KMS-11 (cell line): ENCODE measurements around the gene MACROD2.
"Not testable (repeated sequence)": the region's sequence is repeated elsewhere in the genome, so short reads cannot be mapped to it uniquely, and the experiment has no call there.

Source experiments
- H2AFZ ChIP-seq: fragments of 200-600 bp; sonication (generic); 2 replicates; pipeline ENCODE4 v1.6.1; 2016; ENCODE audit warnings: antibody characterized with exemption, mixed run types, low read depth
- H3K27ac ChIP-seq: fragments of 200-600 bp; sonication (generic); 2 replicates; pipeline ENCODE4 v1.6.1; 2016; ENCODE audit warnings: mild to moderate bottlenecking, mixed run types
- H3K27me3 ChIP-seq: fragments of 200-600 bp; sonication (generic); 2 replicates; pipeline ENCODE4 v1.6.1; 2017; ENCODE audit warnings: mild to moderate bottlenecking, low read depth, mixed run types, moderate library complexity; ENCODE audit not compliant: insufficient read depth
- H3K36me3 ChIP-seq: fragments of 200-600 bp; sonication (generic); 2 replicates; pipeline ENCODE4 v1.6.1; 2017; ENCODE audit warnings: mild to moderate bottlenecking, mixed run types; ENCODE audit not compliant: insufficient read depth
- H3K4me1 ChIP-seq: fragments of 200-600 bp; sonication (generic); 2 replicates; pipeline ENCODE4 v1.6.1; 2016; ENCODE audit warnings: mild to moderate bottlenecking, low read depth, mixed run types; ENCODE audit not compliant: poor library complexity, severe bottlenecking
- H3K4me2 ChIP-seq: fragments of 200-600 bp; sonication (generic); 2 replicates; pipeline ENCODE4 v1.7.0; 2016; ENCODE audit warnings: mild to moderate bottlenecking, mixed run types
- H3K4me3 ChIP-seq: fragments of 200-600 bp; sonication (generic); IDR thresholded peaks from 2 replicates; pipeline ENCODE4 v1.6.1; 2017; ENCODE audit warnings: low read depth, low read length, mixed read lengths; ENCODE audit not compliant: insufficient read depth
- H3K79me2 ChIP-seq: fragments of 200-600 bp; sonication (generic); 2 replicates; pipeline ENCODE4 v1.6.1; 2016; ENCODE audit warnings: low read depth, mixed run types; ENCODE audit not compliant: insufficient read depth
- H3K9ac ChIP-seq: fragments of 200-600 bp; sonication (generic); 2 replicates; pipeline ENCODE4 v1.6.1; 2016; ENCODE audit warnings: mild to moderate bottlenecking, mixed run types
- H4K20me1 ChIP-seq: fragments of 200-600 bp; sonication (generic); 2 replicates; pipeline ENCODE4 v1.6.1; 2016; ENCODE audit warnings: mild to moderate bottlenecking, mixed run types; ENCODE audit not compliant: insufficient read depth
- TF ChIP-seq, protein P1 (sequence below): fragments of 200-600 bp; sonication (generic); conservative IDR thresholded peaks from 2 replicates; pipeline ENCODE4 v1.6.1; 2017; ENCODE audit warnings: low read depth, mild to moderate bottlenecking, antibody characterized with exemption, low read length, moderate library complexity, mixed read lengths

MACROD2 gene

DNA sequence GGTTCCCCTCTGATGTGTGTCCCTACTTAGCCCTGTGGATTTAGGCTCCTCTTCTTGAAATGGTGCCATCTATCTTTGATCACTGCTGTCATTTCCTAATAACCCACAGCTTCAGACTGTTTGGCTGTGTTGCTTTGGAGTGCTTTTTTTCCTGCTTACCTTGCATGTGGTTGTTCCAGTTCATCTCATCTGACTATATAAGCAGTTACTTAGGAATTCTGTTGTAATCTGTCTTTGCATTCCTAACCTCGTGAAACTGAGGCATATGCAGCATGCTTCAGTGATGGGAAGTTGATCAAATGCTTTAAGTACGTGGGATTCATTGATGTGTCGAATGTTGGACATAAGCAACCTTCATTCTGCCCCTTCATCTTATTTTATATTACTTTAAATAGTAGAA is 457.9 kb downstream of the MACROD2 start:
- H3K4me2 ChIP-seq: no peak overlapping the region
- no peaks in the 10 kb centered on the region for H3K27me3 ChIP-seq
- no peak overlapping the region for H2AFZ ChIP-seq
- H3K79me2 ChIP-seq: no peaks in the 10 kb centered on the region
- H3K4me1 ChIP-seq: no peaks in the 10 kb centered on the region
- no peak overlapping the region for H3K27ac ChIP-seq
- H3K4me3 ChIP-seq: no peak overlapping the region
- H3K9ac ChIP-seq: no peak overlapping the region
- H3K36me3 ChIP-seq: no peaks in the 10 kb centered on the region
- H4K20me1 ChIP-seq: no peaks in the 10 kb centered on the region
- TF ChIP-seq, protein P1, sequence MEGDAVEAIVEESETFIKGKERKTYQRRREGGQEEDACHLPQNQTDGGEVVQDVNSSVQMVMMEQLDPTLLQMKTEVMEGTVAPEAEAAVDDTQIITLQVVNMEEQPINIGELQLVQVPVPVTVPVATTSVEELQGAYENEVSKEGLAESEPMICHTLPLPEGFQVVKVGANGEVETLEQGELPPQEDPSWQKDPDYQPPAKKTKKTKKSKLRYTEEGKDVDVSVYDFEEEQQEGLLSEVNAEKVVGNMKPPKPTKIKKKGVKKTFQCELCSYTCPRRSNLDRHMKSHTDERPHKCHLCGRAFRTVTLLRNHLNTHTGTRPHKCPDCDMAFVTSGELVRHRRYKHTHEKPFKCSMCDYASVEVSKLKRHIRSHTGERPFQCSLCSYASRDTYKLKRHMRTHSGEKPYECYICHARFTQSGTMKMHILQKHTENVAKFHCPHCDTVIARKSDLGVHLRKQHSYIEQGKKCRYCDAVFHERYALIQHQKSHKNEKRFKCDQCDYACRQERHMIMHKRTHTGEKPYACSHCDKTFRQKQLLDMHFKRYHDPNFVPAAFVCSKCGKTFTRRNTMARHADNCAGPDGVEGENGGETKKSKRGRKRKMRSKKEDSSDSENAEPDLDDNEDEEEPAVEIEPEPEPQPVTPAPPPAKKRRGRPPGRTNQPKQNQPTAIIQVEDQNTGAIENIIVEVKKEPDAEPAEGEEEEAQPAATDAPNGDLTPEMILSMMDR: no peak

DNA sequence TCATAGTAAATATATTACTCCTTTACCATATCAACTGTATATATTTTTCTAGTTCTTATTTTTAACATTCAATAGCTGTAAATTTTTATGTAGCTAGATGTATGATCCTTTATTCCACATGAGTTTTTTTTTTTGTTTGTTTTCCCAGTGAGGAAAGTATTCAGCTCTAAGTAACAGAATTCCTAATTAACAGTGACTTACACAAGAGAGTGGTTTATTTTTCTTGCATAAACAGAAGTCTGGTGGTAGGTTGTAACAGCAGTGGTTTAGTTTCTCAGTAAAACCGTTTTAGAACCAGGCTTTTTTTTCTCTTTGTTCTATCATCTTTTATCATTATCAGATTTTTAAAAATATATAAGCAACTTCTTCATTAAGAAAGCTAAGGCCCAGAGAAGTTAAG is 459.0 kb downstream of the MACROD2 start:
- no peak overlapping the region for H3K9ac ChIP-seq
- no peaks in the 10 kb centered on the region for H4K20me1 ChIP-seq
- H3K36me3 ChIP-seq: no peaks in the 10 kb centered on the region
- TF ChIP-seq, protein P1: no peak
- no peaks in the 10 kb centered on the region for H3K27me3 ChIP-seq
- no peak overlapping the region for H3K4me3 ChIP-seq
- no peak overlapping the region for H3K4me2 ChIP-seq
- no peak overlapping the region for H2AFZ ChIP-seq
- H3K27ac ChIP-seq: no peak overlapping the region
- H3K4me1 ChIP-seq: no peaks in the 10 kb centered on the region
- H3K79me2 ChIP-seq: no peaks in the 10 kb centered on the region

DNA sequence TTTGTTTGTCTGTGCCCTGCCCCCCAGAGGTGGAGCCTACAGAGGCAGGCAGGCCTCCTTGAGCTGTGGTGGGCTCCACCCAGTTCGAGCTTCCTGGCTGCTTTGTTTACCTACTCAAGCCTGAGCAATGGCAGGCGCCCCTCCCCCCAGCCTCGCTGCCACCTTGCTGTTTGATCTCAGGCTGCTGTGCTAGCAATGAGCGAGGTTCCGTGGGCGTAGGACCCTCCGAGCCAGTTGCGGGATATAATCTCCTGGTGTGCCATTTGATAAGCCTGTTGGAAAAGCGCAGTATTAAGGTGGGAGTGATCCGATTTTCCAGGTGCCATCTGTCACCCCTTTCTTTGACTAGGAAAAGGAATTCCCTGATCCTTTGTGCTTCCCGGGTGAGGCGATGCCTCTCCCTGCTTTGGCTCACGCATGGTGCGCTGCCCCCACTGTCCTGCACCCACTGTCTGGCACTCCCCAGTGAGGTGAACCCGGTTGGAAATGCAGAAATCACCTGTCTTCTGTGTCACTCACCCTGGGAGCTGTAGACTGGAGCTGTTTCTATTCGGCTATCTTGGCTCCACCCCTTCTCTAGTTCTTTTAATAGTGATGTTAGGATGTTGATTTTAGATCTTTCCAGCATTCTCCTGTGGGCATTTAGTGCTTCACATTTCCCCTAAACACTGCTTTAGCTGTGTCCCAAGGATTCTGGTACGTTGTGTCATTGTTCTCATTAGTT is 471.9 kb downstream of the MACROD2 start:
- peak overlapping the region; percentile 57; the same call in 1 of the 2 replicates for H2AFZ ChIP-seq
- H3K4me2 ChIP-seq: peak overlapping the region; percentile 29; the same call in 1 of the 2 replicates
- H4K20me1 ChIP-seq, H3K27me3 ChIP-seq, H3K27ac ChIP-seq, H3K36me3 ChIP-seq, H3K4me3 ChIP-seq, H3K79me2 ChIP-seq, H3K4me1 ChIP-seq: not testable (repeated sequence)
- H3K9ac ChIP-seq: peak overlapping the region; percentile 30; the same call in 1 of the 2 replicates

DNA sequence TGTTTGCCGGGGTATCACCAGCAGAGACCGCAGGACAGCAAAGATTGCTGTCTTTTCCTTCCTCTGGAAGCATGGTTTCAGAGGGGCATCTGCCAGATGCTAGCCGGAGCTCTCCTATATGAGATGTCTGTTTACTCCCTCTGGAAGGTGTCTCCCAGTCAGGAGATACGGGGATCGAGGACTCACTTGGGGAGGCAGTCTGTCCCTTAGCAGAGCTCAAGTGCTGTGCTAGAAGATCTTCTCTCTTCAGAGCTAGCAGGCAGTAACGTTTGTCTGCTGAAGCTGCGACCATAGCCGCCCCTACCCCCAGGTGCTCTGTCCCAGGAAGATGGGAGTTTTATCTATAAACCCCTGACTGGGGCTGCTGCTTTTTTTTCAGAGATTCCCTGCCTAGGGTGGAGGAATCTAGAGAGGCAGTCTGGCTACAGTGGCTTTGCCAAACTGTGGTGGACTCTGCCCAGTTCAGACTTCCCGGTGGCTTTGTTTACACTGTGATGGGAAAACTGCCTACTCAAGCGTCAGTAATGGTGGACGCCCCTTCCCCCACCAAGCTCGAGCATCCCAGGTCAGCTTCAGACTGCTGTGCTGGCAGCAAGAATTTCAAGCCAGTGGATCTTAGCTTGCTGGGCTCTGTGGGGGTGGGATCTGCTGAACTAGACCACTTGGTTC is 475.0 kb downstream of the MACROD2 start:
- no peak overlapping the region for H3K9ac ChIP-seq
- no peaks in the 10 kb centered on the region for H3K27me3 ChIP-seq
- no peaks in the 10 kb centered on the region for H3K36me3 ChIP-seq
- H3K79me2 ChIP-seq: no peaks in the 10 kb centered on the region
- H3K4me2 ChIP-seq: no peak overlapping the region
- no peak overlapping the region for H2AFZ ChIP-seq
- TF ChIP-seq, protein P1: no peak
- H3K27ac ChIP-seq: no peak overlapping the region
- no peaks in the 10 kb centered on the region for H4K20me1 ChIP-seq
- no peak overlapping the region for H3K4me3 ChIP-seq
- H3K4me1 ChIP-seq: no peaks in the 10 kb centered on the region
